ENCODE results near the gene TRAPPC5. TPM values are rescaled to one million over a fixed set of nuclear protein-coding genes. Genes with fewer than 3 reads are reported as not detected.

The TRAPPC5 gene
- total RNA-seq, 1 donor from 2014 or later: 132 TPM

DNA sequence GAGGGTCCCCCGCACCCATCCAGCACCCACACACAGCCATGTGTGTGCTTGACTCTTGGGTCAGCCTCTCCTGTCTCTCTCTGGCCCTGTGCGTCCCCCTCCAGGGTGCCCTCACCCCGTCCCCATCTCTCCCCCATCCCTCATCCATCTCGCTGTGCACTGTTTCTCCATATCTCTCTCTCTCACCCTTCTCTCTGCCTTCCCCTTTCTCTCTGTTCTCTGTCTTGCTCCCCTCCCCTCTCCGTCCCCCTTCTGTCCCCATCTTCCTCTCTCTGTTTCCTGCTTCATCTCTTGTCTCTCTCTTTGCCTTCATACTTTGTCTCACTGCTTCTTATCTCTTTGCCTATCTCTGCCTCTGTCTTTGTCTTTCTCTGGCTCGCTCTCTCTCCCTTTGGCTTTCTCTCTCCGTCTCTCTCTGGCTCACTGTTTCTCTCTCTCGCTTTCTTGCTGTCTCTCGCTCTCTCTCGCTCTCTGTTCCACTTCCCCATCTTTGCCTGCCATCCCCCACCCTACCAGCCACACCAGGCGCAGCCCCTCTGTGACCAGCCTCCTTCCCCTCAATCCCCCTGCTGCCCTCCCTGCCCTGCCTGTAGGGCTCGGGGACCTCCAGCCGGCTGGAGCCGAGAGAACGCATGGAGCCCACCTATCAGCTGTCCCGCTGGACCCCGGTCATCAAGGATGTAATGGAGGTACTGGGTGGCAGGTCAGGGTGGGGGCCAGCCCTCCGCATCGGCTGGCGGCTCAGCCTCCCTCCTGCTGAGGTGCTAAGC lies 34.8 kb upstream of the TRAPPC5 start:
- DNase-seq (ENCODE audit: extremely low read depth, low read depth, low spot score): no peak

DNA sequence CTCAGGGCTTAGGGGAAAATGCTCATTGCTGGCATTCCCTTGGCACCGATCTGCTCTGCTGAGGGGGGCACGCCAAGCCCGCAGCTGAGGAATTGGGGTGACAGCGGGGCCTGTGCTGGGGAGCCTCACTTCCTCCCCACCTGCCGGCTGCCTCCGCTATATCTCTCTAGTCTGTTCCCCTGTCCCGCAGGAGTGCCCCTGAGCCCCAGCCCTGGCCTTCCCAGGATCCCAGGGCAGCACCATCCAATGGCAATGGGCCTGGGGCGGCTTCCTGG lies 34.3 kb upstream of the TRAPPC5 start:
- no peak for DNase-seq (ENCODE audit: extremely low read depth, low read depth, low spot score)

DNA sequence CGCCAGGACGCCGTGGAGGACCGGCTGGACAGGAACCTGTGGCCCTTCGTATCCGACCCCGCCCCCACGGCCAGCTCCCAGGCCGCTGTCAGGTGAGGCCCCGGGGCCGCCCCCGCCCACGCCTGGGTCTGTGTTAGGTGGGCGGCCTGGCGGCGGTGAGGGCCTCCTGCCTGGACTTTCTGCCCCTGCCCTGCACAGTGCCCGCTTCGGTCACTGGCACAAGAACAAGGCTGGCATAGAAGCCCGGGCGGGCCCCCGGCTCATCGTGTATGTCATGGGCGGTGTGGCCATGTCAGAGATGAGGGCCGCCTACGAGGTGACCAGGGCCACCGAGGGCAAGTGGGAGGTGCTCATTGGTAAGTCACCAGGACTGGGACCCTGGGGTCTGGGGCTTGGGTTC lies 33.5 kb upstream of the TRAPPC5 start:
- no peak for DNase-seq (ENCODE audit: extremely low read depth, low read depth, low spot score)

DNA sequence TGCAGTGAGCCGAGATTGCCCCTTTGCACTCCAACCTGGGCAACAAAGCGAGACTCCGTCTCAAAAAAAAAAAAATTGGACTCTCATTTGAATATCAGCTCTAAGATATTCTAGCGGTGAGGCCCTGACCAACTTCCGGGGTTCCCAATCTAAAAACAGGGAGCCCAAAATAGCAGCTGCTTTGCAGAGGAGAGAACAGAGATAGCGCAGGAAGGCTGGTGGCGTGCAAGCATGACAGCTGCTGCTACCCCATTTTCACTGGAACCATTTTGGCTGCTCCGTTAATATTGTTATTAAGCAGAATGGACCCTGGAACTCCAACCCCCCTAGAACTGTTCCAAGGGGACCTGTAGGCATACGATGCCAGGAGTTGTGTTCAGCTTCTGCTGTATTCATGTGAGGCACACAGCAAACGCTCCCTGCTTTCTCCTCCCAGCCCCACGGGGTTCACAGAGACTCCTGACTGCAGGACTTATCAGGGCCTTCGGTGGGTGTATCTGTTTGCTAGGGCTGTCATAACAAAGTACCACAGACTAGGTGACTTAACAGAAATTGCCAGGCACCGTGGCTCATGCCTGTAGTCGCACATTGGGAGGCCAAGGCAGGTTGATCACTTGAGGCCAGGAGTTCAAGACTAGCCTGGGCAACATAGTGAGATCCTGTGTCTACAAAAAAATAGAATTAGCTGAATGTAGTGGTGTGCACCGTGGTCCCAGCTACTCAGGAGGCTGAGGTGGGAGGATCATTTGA lies 32.2 kb upstream of the TRAPPC5 start:
- DNase-seq (ENCODE audit: extremely low read depth, low read depth, low spot score): no peak

DNA sequence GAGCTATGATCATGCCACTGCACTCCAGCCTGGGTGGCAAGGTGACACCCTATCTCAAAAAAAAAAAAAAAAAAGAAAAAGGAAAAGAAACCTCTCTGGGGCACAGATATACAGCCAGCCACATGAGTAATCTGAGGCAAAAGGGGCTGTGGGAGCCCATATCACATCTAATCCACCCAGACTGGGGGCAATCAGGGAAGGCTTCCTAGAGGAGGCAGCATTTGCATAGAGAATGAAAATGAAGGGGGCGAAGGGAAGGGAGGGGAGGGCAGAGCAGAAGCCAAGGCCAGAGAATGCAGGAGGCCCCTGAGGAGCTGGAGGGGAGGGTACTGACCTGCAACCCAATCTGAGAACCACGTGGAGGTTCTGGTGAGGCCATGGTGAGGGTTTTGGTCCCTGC lies 30.5 kb upstream of the TRAPPC5 start:
- DNase-seq (ENCODE audit: extremely low read depth, low read depth, low spot score): no peak

DNA sequence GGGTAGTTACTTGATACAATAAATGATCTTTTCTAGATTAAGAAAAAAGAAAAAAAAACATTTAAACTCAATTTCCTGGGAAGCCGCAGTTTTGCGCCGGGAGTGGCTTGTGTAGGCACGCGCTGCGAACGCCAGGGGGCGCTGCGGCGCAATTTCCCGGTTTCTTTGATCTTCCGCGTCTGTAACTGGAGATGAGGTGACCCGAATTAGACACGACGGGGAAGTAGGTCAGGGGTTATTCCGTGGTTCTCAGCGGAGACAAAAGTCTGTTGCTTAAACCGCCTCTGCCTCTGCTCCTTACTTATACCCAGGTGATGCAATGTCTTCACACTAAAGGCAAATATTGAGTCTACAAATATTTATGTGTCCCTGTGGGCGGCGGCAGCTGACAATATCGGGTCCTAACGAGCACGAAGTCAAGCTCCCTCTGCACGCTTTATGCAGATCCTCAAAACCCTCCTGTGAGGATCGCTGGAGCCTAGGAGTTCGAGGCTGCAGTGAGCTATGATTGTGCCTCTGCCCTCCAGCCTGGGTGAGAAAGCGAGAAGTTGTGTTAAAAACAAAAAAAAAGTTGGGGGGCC lies 28.5 kb upstream of the TRAPPC5 start:
- no peak for DNase-seq (ENCODE audit: extremely low read depth, low read depth, low spot score)

DNA sequence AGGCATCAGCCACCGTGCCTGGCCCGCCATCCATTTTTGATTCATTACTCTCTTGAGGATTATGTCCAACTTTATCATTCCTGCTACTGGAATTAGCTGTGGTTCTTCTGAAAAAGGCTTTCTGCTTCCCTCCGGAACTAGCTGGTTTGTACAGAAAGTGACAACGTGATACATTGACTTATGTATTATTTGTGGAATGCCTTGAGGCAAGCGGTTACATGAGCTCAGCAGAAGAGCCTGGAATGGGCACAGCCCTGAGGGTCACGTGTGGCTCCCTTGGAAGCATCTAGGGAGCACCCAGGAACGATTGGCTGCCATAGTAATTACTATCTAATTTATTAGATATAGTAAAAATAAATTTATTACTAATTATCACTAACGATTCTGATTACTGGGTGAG lies 26.2 kb upstream of the TRAPPC5 start:
- no peak for DNase-seq (ENCODE audit: extremely low read depth, low read depth, low spot score)

DNA sequence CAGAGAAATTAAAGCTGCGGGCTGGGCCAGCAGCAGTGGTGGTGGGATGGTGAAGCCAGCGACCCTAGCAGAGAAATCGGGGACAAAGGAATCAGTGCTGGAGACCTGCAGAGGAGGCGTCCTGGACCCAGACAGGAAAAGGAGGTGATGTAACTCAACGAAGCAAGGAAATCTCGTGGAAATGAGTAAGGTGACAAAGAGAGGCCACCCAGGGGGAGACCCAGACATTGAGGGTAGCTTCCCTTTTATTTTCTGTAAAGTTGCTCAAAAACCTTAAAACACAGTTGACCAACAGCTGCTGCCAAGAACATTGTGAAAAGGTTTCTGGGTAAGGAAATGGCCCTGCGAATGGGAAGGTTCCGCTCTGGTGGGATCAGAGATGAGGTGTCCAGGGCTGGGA lies 25.1 kb upstream of the TRAPPC5 start:
- DNase-seq (ENCODE audit: extremely low read depth, low read depth, low spot score): no peak

DNA sequence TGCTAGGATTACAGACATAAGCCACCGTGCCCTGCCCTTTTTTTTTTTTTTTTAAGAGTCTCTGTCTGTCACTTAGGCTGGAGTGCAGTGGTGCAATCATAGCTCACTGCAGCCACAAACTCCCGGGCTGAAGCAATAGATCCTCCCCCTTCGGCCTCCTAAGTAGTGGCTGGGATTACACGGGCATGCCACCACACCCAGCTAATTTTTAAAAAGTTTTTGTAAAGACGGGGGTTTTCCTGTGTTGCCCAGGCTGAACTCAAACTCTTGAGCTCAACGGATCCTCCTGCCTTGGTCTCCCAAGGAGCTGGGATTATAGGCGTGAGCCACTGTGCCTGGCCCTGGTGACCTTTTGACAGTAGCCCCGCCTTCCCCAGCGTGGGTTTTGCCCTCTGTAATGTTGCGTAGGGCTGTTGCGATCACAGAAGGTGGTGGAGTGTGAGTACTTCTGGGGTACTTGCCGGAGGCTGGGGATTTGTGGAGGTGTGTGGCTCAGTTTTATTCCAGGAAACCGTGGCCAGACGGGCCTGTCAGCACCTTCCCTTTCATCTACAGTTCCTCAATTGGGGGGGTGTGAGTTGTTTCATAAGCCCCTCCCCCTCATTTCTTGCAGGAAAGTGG lies 23.4 kb upstream of the TRAPPC5 start:
- no peak for DNase-seq (ENCODE audit: extremely low read depth, low read depth, low spot score)

DNA sequence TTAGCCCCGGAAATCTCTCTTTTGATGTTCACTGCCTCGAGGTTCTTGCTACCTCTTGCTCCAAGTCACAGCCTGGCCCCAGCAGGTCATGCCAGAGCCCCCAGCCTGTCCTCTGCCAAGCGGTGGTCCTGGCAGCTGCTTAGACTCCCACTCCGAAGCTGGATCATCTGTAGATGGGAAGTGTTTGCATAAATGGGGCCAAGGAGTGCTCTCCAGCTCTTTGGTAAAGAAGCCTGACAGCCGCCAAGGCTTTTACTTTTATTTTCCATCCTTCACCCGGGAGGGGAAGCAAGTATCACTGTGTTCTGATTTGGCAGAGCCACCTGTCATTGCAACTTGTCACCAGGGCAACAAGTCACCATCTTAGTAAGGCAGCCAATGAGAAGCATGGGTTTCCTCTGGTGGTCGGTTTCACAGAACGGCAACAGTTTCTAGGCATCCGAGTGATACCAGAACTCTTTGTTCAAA lies 22.4 kb upstream of the TRAPPC5 start:
- no peak for DNase-seq (ENCODE audit: extremely low read depth, low read depth, low spot score)

DNA sequence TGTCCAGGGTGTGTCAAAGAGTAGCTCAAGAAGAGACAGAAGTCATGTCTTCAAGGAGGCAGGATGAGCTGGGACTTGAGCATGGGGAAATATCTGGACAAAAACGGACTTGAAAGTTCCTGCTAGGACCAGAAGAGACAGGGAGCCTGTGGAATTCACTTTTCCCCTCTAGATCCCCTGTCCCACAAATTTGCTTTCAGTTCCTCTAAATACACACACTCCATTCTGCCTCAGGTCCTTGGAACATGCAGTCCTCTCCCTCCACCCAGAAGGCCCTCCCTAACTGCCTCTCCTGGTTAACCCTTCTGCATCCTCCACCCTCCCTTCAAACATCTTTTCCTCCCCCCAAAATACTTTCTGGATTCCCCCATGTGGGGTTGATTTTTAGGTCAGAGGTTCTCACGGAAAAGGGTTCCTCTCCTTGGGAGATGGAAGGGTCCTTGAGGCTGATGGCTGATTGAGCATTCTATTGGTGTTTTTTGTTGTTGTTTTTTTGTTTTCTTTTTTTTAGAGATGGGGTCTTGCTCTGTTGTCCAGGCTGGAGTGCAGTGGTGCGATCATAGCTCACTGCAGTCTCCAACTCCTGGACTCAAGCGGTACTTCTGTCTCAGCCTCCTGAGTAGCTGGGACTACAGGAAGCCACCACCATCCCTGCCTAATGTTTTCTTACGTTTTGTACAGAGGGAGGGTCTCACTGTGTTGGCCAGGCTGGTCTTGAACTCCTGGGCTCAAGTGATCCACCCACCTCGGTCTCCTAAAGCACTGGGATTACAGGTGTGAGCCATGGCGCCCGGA lies 18.7 kb upstream of the TRAPPC5 start:
- DNase-seq (ENCODE audit: extremely low read depth, low read depth, low spot score): no peak

DNA sequence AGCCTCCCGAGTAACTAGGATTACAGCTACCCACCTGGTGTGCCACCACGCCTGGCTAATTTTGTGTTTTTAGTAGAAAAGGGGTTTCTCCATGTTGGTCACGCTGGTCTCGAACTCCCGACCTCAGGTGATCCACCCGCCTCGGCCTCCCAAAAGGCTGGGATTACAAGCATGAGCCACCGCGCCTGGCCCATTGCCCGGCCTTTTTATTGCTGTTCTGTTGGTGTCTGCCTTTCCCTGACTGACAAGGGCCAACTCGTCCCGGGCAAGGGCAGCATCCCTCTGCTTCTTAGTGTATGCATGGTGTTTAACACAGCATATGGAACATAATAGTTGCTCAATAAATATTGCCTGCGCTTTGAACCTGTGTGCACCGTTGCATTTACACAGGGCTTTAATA lies 18.0 kb upstream of the TRAPPC5 start:
- DNase-seq (ENCODE audit: extremely low read depth, low read depth, low spot score): no peak

DNA sequence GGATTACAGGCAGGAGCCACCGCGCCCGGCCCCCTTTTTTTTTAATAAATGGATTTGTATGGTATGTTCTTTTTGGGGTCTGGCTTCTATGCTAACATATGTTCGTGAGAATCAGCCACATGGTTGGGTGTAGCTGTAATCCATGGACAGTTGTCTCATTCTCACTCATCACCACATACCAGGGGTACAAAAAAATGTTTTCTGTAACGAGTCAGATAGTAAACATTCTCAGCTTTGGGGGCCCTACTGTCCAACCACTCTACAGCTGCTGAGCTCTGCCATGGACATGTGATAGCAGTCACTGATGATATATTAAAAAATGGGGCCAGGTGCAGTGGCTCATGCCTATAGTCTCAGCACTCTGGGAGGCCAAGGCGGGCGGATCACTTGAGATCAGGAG lies 16.9 kb upstream of the TRAPPC5 start:
- no peak for DNase-seq (ENCODE audit: extremely low read depth, low read depth, low spot score)

DNA sequence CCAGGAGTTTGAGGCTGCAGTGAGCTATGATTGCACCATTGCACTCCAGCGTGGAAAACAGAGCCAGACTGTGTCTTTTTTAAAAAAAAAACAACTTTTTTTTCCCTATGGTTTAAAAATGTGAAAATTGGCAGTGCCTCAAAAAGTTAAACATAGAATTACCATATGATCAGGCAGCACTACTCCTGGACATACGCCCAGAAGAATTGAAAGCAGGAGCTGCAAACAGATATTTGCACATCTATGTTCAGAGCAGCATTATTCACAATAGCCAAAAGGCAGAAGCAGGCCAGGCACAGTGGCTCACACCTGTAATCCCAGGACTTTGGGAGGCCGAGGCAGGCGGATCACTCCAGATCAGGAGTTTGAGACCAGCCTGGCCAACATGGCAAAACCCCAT lies 15.6 kb upstream of the TRAPPC5 start:
- DNase-seq (ENCODE audit: extremely low read depth, low read depth, low spot score): no peak

DNA sequence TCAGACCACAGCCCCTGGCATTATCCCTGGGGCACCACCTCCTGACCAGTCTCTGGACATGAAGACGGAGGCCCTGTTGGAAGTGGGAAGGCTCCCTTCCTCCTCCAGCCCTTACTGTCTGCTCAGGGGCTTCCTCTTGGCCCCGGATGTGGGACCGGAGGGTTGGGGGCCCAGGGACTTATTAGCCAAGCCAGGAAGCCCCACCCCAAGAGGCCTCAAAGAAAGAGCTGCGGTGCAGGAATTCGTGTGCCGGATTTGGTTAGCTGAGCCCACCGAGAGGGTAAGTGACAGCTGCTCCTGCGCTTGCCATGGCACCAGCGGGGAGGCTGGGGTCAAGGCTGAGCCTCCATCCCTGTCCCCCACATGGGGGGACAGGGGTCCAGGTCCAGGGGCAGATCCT lies 11.8 kb upstream of the TRAPPC5 start, which contains the start of gene RETN:
Gene RETN (plus strand): TSS at position 208 of the 400 bp plus-strand sequence. CDS start 278 bp downstream, outside the sequence.
- DNase-seq (ENCODE audit: extremely low read depth, low read depth, low spot score): no peak

DNA sequence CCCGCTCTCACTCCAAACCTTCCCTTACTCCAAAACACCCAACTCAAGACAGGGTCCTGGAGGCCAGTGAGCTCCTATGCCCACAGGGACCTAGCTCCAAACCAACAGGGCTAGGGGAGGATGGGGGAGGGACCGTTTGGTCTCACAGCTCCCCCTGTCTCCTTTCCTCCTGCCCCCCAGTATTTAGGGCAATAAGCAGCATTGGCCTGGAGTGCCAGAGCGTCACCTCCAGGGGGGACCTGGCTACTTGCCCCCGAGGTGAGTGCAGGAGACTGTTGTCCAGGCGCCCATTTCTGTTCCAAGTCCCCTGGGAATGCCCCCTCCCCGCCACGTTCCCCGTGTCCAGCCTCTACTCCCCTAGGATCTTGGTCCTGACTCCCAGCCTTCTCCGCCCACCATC lies 11.0 kb upstream of the TRAPPC5 start:
- DNase-seq (ENCODE audit: extremely low read depth, low read depth, low spot score): no peak

DNA sequence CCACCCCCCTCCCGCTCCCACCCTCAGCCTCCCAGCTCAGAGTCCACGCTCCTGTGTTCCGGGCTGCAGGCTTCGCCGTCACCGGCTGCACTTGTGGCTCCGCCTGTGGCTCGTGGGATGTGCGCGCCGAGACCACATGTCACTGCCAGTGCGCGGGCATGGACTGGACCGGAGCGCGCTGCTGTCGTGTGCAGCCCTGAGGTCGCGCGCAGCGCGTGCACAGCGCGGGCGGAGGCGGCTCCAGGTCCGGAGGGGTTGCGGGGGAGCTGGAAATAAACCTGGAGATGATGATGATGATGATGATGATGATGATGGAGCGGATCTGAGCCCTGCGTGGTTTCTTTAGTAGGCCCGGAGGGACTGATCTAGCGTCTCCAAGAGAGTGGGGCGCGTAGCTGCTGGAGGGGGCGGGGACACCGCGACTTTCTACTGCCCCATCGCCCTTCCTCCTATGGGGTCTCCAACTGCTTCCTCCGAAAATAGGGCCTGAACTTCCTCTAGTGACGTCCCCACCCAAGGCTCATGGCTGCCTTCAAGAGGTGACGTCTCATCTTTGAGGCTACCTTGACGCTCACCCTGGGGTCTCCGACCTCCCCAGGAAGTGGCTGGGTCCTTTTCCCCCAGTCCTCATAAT lies 10.4 kb upstream of the TRAPPC5 start:
- no peak for DNase-seq (ENCODE audit: extremely low read depth, low read depth, low spot score)

DNA sequence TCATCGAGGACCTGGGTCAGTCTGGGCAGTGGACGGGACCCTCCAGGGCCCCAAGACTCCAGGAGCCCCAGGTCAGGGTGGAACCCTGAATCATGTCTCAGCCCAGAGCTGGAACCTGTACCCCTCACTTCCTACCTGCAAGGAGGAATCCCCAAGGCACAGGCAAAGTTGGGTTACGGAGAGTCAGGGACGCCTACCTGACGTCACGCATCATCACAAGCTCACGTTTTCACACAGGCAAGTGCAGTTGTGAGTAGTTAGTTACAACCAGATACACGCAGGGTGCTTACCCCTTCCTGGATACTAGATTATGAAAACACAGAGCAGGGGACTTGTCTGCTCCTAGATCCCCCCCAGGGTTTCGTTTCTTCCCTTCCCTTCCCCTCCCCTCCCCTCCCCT lies 9.8 kb upstream of the TRAPPC5 start:
- DNase-seq (ENCODE audit: extremely low read depth, low read depth, low spot score): no peak

DNA sequence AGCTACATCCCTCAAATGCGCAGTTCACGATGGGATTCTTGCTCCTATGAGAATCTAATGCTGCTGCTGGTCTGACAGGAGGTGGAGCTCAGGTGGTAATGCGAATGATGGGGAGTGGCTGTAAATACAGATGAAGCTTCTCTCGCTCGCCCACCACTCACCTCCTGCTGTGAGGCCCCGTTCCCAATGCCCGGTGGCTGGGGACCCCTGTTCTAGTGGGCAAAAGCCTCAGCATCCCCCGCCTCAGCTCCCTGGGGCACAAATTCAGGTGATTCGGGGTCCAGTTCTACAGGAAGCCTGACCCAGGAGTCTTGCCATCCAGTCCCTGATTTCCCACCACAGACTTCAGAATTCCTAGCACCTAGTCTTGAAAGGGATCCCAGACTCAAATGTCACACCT lies 8.1 kb upstream of the TRAPPC5 start:
- DNase-seq (ENCODE audit: extremely low read depth, low read depth, low spot score): no peak
